ENCODE results near the gene SELENBP1. TPM values are rescaled to one million over a fixed set of nuclear protein-coding genes. Genes with fewer than 3 reads are reported as not detected.

SELENBP1 gene
- total and polyA plus RNA-seq, 9 of the 15 experiments (the other 6 are each of a cell fraction or from before 2014, with no cell fraction given) = 25.8 to 81.2 (median 47.1) TPM

- Histone ChIP-seq H3K4me1 (replicated peaks in 1 of 2; ENCODE audit: control insufficient read depth in 2 of 2, insufficient read depth in 2 of 2, low read length in 2 of 2) (peaks cover 14 to 21% of the 10 kb centered on the region in 2 experiments; a peak in 4 of 5 replicates), H3K79me2 (ENCODE audit: control insufficient read depth, insufficient read depth, low read length) (no peaks in the 10 kb centered on the region), H3K27me3 (ENCODE audit: control insufficient read depth in 2 of 2, insufficient read depth in 2 of 2, low read length in 2 of 2) (no peaks in the 10 kb centered on the region), H3K4me3 (no peak overlapping the region), H4K20me1 (replicated peaks; ENCODE audit: control insufficient read depth, insufficient read depth, low read length) (no peaks in the 10 kb centered on the region), H3K9me1 (ENCODE audit: control insufficient read depth, insufficient read depth, low read length) (no peaks in the 10 kb centered on the region), H2AFZ (ENCODE audit: low read depth, low read length) (peak overlapping the region; percentile 45; the same call in 1 of the 2 replicates), H3K27ac (ENCODE audit: extremely low read depth, low read depth, low read length) (no peak overlapping the region), H3K9ac (ENCODE audit: insufficient read depth in 1 of 2, low read depth in 2 of 2, low read length in 2 of 2) (no peak overlapping the region; a peak in 1 of 4 replicates), H3K4me2 (ENCODE audit: insufficient read depth, low read length) (peak overlapping the region; percentile 43; the same call in 1 of the 2 replicates), H3K9me3 (replicated peaks; ENCODE audit: control insufficient read depth, insufficient read depth, low read depth, low read length) (no peaks in the 10 kb centered on the region; the same call in 1 of the 2 replicates), H3K36me3 (ENCODE audit: control insufficient read depth, insufficient read depth, low read length) (no peaks in the 10 kb centered on the region)
- BruUV-seq (replicated peaks) = no TSS peak
- CTCF ChIA-PET (ENCODE audit: low intra/inter-chr PET ratio) = no interaction called here
- intact Hi-C loops (cut with micrococcal nuclease) = loop anchor here (10.0 kb wide), 1 partner anchor 190 kb away; the partner anchor contains the start of genes PIP5K1A and VPS72
- POLR2A ChIA-PET = interaction anchor here (0.5 to 1.6 kb wide), 7 partner anchors 10 to 353 kb away, joined by 3 to 5 read pairs (median 3); no protein-coding TSS in a partner anchor
- ATAC-seq (peak; percentile 77), FAIRE-seq (peak; percentile 87), DNase-seq (ENCODE audit: extremely low read depth in 1 of 4, low spot score in 3 of 4) (peak in 3 of 4 experiments; percentile 30 to 73 (median 69))
- WGBS (ENCODE audit: insufficient coverage, low coverage, missing lambda C conversion rate) = 4% methylated on average over 3 of the region's 3 CpGs
- in situ Hi-C loops (cut with MboI) = no loop called here
- peak; percentile 59; the same call in 1 of the 2 replicates for TF ChIP-seq DPF2 (IDR thresholded peaks at IDR 0.05)
- TF ChIP-seq CBFA2T2 (conservative IDR thresholded peaks at IDR 0.05) = peak; percentile 16; the same call in 1 of the 2 replicates
- peak in 1 of 2 experiments; percentile 19; a peak in 1 of 4 replicates for TF ChIP-seq HDAC1 (IDR thresholded peaks at IDR 0.05)
- TF ChIP-seq PKNOX1 (IDR thresholded peaks at IDR 0.05) = peak; percentile 90
- TF ChIP-seq TCF3 (CRISPR knock-in tag; IDR thresholded peaks at IDR 0.05) = peak; percentile 62; the same call in 1 of the 2 replicates
- no peak for TF ChIP-seq ZBTB11 (CRISPR knock-in tag; IDR thresholded peaks at IDR 0.05)
- TF ChIP-seq RCOR1 (IDR thresholded peaks at IDR 0.05; ENCODE audit: borderline replicate concordance in 1 of 2, low read depth in 2 of 2, low read length in 2 of 2) = peak in 1 of 2 experiments; percentile 52; a peak in 1 of 4 replicates
- no peak for TF ChIP-seq SMAD3 (CRISPR knock-in tag; conservative IDR thresholded peaks at IDR 0.05)
- no peak for TF ChIP-seq THAP12 (CRISPR knock-in tag; IDR thresholded peaks at IDR 0.05)
- no peak for TF ChIP-seq TFAP4 (CRISPR knock-in tag; IDR thresholded peaks at IDR 0.05; ENCODE audit: borderline replicate concordance)
- no peak for TF ChIP-seq ZNF184 (CRISPR knock-in tag; IDR thresholded peaks at IDR 0.05)
- TF ChIP-seq SIN3A (IDR thresholded peaks at IDR 0.05; ENCODE audit: borderline replicate concordance in 2 of 2, control insufficient read depth in 1 of 2, low read depth in 2 of 2, low read length in 2 of 2) = no peak
Observed at GRCh38 chr1:151384584-151384983, 12.1 kb upstream of the SELENBP1 start.
